GM12874 (cell line): ENCODE data around the gene CCDC191.

Experiments
- CTCF ChIP-seq: IDR thresholded peaks from 2 replicates; pipeline ENCODE4 v1.5.1; 2011; ENCODE audit warnings: low read depth, mild to moderate bottlenecking, control low read depth, low read length, moderate library complexity; ENCODE audit not compliant: insufficient read depth

CCDC191 gene

GRCh38 chr3:113977822-113978221 lies 78.5 kb downstream of the CCDC191 start:
- no peak for TF ChIP-seq CTCF

GRCh38 chr3:113968986-113969385 lies 87.3 kb downstream of the CCDC191 start:
- no peak for TF ChIP-seq CTCF

- TF ChIP-seq CTCF: no peak
These were observed 90.2 kb downstream of the CCDC191 start for GRCh38 chr3:113966172-113966571.

GRCh38 chr3:113963879-113964278 lies 92.4 kb downstream of the CCDC191 start:
- no peak for TF ChIP-seq CTCF

- no peak for TF ChIP-seq CTCF
These were observed 102.1 kb downstream of the CCDC191 start for GRCh38 chr3:113954091-113954685.

GRCh38 chr3:113953677-113954076 lies 102.6 kb downstream of the CCDC191 start:
- no peak for TF ChIP-seq CTCF

GRCh38 chr3:113952921-113953320 lies 103.4 kb downstream of the CCDC191 start:
- no peak for TF ChIP-seq CTCF
